Measurements from ENCODE around the gene FOSB. TPM values are rescaled to one million over a fixed set of nuclear protein-coding genes. Genes with fewer than 3 reads are reported as not detected.

Gene FOSB
- total RNA-seq, 1 donor from 2014 or later: 5.0 TPM

DNA sequence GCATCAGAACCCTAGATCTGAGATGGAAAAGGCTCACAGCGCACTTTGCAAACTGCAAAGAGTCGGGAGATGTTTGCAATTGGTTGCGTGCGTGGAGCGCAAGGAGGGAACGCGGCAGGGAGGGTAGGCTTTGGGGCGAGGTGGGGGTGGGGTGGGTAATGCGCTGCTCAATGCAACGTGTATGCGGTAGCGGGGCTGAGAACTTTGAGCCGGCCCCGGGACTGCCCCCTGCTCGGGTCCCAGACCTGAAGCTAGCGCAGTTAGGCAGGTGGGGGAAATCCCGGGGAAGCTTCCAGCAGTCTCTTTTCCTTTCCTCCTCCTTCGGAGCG lies 971 bp downstream of the FOSB start:
- DNase-seq: no peak

DNA sequence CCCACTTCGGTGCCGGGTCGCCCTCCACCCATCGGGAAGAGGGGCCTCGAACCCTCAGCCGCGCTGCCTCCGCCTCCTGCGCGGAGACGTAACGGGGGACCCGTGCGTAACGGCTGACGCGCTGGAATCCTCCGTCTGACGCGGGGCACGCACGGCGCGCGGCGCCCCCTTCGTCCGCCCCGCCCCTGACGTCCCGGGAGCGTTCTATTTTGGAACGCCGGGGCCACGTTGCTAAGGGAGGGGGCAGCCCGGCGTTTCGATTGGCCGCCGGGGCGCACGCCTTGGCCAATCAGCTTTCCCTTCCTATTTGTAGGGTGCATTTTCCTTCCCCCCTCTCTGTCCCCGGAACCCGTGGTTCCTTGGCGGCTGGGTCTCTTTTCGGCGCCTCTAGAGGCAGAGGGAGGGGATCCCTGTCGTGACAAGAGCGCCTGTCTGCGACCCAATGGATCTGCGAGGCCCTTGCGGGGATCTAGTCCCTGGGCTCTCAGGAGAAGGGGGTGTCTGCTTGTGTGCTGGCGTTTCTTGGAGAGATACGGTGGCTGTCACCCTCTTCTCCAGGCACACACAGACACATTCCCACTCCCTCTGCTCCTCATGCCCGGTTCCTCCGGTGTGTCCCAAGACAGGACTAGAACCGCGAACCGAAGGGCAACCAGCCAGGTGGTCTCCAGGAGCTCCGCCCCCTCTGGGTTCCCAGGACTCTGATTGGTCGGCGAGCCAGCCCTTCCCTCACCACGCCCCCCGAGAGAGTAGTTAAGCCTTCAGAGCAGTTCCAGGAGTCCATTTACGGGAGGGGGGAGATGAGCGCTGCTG lies 1.5 kb downstream of the FOSB start:
- DNase-seq: peak; percentile 97

GRCh38 chr19:45469945-45470761 lies 2.4 kb downstream of the FOSB start:
- DNase-seq: no peak

DNA sequence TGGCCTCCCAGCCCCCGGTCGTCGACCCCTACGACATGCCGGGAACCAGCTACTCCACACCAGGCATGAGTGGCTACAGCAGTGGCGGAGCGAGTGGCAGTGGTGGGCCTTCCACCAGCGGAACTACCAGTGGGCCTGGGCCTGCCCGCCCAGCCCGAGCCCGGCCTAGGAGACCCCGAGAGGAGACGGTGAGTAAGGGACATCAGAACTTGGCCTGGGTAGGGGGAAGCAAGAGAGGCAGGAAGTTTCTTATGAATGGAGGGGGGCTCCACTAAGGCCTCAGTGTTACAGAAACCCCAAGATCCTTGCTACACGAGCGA lies 2.9 kb downstream of the FOSB start:
- DNase-seq: no peak

DNA sequence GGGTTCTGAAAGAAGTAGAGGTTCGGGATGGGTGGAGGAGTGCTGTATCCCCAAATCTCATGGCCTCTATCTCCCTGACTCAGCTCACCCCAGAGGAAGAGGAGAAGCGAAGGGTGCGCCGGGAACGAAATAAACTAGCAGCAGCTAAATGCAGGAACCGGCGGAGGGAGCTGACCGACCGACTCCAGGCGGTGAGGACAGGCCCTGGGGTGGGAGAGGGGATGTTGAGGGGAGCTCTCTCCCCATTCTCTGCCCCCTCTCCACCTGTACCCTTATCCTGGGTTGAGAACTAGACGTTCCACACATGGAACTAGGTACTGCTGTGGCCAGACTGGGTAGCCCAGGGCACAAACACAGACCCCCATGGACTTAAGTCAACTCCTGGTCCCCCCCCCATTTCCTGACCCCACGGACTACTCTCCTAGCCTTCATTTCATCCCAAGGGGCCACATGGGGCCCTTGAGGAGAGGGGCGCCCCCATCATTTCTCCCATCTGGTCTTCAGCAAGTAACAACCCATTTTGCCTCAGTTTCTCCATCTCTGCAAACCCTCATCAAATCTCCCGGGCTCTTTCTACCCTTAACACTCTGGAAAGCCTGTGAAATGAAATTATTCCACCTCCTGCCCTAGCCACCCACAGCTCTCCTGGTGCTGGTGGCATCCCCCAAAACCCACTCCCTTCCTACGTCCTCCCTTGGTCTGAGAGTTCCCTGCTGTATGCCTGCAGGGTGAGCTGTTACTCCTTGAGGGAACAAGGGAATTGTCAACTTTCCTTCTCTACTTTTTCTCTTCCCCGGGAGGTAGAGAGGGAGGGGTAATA lies 3.5 kb downstream of the FOSB start:
- peak; percentile 61 for DNase-seq

DNA sequence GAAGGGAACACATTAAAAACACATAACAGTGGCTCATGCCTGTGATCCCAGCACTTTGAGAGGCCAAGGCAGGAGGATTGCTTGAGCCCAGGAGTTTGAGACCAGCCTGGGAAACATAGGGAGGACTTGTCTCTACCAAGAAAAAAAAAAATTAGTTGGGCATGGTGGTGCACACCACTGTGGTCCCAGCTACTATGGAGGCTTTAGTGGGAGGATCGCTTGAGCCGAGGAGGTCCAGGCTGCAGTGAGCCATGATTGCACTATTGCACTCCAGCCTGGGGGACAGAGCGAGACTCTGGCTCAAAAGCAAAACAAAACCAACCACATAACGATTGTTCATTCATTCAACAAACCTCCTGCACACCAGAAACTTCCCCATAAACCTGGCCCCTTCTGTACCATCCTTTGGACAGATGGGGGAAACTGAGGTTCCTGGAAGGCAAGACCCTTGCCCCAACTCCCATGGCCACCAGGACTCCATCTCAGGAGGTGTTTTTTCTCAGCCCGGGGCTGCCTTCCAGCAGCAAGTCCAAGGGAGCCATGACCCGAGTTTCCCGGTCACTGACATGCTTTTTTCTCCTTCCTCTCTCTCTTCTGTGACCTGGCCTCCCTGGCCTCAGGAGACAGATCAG lies 4.3 kb downstream of the FOSB start:
- DNase-seq: peak; percentile 54

GRCh38 chr19:45472563-45473366 lies 5.0 kb downstream of the FOSB start:
- no peak for DNase-seq

GRCh38 chr19:45473367-45473681 lies 5.5 kb downstream of the FOSB start:
- peak; percentile 69 for DNase-seq

DNA sequence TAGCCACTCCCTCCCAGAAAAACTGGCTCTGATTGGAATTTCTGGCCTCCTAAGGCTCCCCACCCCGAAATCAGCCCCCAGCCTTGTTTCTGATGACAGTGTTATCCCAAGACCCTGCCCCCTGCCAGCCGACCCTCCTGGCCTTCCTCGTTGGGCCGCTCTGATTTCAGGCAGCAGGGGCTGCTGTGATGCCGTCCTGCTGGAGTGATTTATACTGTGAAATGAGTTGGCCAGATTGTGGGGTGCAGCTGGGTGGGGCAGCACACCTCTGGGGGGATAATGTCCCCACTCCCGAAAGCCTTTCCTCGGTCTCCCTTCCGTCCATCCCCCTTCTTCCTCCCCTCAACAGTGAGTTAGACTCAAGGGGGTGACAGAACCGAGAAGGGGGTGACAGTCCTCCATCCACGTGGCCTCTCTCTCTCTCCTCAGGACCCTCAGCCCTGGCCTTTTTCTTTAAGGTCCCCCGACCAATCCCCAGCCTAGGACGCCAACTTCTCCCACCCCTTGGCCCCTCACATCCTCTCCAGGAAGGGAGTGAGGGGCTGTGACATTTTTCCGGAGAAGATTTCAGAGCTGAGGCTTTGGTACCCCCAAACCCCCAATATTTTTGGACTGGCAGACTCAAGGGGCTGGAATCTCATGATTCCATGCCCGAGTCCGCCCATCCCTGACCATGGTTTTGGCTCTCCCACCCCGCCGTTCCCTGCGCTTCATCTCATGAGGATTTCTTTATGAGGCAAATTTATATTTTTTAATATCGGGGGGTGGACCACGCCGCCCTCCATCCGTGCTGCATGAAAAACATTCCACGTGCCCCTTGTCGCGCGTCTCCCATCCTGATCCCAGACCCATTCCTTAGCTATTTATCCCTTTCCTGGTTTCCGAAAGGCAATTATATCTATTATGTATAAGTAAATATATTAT lies 6.1 kb downstream of the FOSB start:
- peak; percentile 65 for DNase-seq

DNA sequence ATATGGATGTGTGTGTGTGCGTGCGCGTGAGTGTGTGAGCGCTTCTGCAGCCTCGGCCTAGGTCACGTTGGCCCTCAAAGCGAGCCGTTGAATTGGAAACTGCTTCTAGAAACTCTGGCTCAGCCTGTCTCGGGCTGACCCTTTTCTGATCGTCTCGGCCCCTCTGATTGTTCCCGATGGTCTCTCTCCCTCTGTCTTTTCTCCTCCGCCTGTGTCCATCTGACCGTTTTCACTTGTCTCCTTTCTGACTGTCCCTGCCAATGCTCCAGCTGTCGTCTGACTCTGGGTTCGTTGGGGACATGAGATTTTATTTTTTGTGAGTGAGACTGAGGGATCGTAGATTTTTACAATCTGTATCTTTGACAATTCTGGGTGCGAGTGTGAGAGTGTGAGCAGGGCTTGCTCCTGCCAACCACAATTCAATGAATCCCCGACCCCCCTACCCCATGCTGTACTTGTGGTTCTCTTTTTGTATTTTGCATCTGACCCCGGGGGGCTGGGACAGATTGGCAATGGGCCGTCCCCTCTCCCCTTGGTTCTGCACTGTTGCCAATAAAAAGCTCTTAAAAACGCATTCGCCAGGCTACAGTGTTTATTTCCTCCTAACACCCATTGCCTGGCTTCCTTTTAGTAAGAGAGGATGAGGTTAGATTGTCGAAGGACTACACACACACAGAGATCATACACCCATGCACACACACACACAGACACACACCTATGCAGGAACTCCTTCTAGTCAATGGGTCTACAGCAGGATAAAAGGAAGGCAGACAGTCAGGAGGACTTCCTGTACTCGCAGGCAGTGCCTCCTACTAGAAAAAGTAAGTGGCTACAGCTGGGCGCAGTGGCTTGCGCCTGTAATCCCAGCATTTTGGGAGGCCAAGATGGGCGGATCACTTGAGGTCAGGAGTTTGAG lies 7.1 kb downstream of the FOSB start:
- DNase-seq: peak; percentile 67

DNA sequence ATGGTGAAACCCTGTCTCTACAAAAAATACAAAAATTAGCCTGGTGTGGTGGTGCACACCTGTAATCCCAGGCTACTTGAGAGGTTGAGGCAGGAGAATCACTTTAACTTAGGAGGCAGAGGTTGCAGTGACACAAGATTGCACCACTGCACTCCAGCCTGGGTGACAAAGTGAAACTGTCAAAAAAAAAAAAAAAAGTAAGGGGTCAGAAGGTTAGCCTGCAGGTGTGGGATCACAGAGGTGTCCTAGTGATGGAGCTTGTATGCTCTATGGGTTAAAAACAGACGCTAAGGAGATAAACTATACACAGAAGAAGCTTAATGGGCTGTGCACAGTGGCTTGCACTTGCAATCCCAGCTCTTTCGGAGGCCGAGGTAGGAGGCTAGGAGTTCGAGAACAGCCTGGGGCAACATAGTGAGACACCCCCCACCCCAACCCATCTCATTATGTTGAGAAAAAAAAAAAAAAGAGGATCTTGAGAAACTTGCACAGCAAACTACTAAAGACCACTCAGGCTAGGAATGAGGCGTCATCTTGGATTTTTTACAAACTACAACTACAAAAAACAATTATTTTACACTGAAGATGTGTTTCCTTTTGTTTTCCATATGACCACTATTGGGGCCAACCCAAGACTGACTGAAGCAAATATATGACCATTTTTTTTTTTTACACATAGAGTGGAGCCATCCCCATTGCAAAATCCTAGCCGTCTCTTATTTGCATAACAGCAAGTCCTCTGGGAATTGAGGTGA lies 7.9 kb downstream of the FOSB start:
- DNase-seq: peak; percentile 72

DNA sequence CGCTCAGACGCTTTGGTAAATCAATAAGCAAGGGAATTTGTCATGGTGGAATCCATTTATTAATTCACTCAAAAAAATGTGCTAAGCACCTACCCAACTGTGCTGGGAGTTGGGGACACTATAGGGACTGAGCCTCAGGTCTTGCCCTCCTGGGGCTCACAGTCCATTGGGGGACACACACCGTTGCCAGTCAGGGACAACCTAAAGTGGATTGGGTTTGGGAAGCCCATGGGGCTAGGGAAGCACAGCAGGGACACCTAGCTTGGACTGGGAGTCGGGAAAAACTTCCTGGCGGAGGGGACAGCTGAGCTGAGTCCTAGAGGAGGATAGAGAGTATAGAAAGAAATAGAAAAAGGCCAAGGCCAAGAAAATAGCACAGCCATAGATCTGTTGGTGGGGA lies 8.5 kb downstream of the FOSB start:
- DNase-seq: no peak

GRCh38 chr19:45477186-45477585 lies 9.4 kb downstream of the FOSB start:
- peak; percentile 62 for DNase-seq

- peak; percentile 63 for DNase-seq
These were observed 10.1 kb downstream of the FOSB start for GRCh38 chr19:45477713-45478453.

DNA sequence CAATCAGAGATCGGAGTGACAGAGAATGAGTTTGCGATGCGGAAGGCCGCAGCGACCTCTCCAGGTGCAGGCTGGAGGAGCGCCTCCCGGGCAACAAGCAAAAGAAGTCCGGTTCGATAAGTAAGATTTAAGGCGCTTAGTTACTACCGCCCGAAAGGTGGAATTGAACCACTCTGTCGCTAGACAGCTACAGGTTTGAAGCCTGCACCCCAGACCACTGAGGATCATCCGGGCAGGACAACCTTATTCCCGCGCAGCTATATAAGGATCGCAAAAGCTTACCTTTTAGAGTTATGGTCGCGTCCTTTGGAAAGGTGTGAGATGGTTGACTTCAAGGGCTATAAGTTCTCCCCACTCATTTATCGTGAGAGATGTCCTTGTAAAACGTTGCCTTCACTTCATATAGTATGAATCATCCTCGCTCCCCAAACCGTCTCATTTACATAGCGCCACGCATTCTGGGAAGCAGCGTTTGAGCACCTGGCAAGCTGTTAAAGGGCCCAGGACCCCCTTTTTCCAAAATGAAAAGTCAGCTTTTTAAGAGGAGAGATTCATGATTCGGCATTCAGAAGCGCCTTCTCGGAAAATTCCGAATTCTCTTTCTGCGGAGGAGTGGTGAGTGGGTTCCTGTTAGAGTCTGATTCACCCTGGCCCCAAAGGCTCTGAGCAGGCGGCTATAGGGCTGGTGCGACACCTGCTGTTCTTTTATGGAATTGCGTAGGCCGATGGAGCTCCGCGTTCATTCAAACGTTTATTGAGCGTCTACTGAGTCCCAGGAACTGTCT lies 10.8 kb downstream of the FOSB start:
- peak; percentile 96 for DNase-seq

DNA sequence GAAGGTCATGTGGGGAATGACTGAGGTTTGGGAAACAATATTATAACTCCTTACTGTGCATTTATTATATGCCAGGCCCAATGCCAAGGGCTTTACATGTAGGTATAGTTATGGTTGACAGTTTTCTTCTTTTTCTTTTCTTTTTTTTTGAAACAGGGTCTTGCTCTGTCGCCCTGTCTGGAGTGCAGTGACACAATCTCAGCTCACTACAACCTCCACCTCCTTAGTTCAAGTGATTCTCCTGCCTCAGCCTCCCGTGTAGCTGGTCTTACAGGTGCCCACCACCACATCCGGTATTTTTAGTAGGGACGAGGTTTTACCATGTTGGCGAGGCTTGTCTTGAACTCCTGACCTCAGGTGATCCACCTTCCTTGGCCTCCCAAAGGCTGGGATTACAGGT lies 15.2 kb downstream of the FOSB start:
- DNase-seq: no peak

- no peak for DNase-seq
These were observed 16.6 kb downstream of the FOSB start for GRCh38 chr19:45484273-45484945.

Measured in tongue (tissue), 2 donors.